ENCODE results near the gene ERO1A. TPM values are rescaled to one million over a fixed set of nuclear protein-coding genes. Genes with fewer than 3 reads are reported as not detected.

ERO1A gene
- total RNA-seq, 3 donors from 2014 or later: 109 to 115 (median 112) TPM

DNA sequence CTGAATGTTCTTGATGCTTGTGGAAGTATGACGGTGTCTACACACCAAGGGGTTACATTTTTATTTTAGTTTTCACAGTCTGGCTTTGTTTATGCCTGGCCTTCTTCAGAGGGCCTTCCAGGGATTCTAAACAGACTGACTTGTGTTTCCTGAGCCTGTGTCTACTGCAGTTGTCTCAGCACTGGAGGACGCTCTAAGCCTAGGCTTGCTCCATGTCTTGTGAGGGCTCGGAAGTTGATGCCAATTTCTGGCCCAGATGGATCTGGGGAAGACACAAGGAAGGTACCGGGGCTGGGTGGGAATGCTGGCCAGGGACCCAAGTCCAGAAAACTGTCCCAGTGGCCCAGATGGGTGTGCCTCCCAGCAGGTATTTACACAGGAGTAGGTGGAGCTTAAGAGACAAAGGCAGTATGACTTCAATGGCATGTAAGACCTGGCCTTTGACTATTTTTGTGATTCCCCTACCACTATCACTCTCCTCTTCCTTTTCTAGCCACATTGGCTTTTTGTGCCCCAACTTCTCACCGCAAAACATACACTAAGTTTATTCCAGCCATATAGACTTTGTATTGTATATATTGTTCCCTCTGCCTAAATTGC is 85.8 kb downstream of the ERO1A start:
- ATAC-seq: no peak
- H3K4me1 Mint-ChIP-seq (ENCODE audit: low read depth): no peaks in the 10 kb centered on the region
- no peak overlapping the region for H3K4me3 Mint-ChIP-seq
- peaks cover 6% of the 10 kb centered on the region for H3K9me3 Mint-ChIP-seq
- DNase-seq: no peak
- no peaks in the 10 kb centered on the region for H3K27me3 Mint-ChIP-seq (ENCODE audit: low read depth)
- no peaks in the 10 kb centered on the region for H3K36me3 Mint-ChIP-seq (ENCODE audit: insufficient read depth)

DNA sequence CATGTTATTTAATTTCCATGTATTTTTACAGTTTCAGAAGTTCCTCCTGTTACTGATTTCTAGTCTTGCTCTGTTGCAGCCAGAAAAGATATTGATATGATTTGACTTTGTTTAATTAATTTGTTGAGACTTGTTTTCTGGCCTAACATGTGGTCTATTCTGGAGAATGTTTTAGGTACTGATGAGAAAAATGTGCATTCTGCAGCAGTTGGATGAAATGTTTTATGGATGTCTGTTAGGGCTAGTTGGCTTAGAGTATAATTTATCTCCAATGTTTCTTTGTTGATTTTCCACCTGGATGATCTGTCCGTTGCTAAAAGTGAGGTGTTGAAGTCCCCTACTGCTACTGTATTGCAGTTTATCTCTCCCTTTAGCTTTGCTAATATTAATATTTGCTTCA is 88.3 kb downstream of the ERO1A start:
- ATAC-seq: no peak
- Mint-ChIP-seq H3K4me3 (no peak overlapping the region), H3K4me1 (ENCODE audit: low read depth) (no peaks in the 10 kb centered on the region), H3K27me3 (ENCODE audit: low read depth) (no peaks in the 10 kb centered on the region), H3K9me3 (peaks cover 11% of the 10 kb centered on the region), H3K36me3 (ENCODE audit: insufficient read depth) (no peaks in the 10 kb centered on the region)
- no peak for DNase-seq

DNA sequence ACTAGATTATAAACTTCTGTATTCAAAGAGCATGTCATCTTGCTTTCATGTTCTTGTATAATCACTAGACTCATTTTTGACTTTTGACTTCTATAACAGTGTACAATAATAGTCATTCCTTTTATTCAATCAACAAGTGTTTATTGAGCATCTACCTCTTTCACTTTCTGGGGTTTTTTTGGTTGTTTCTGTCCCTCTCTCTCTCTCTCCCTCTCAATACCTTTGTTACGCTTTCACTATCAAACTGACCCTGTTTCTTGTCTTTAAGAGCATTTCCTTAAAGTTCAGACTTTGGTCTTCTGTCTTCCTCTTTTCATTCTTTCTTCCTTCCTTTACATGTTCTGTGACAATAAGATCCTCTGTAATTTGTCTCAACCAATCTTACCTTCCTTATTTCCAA is 93.2 kb downstream of the ERO1A start:
- ATAC-seq: no peak
- Mint-ChIP-seq H3K36me3 (ENCODE audit: insufficient read depth) (no peaks in the 10 kb centered on the region), H3K4me1 (ENCODE audit: low read depth) (no peaks in the 10 kb centered on the region), H3K27me3 (ENCODE audit: low read depth) (no peaks in the 10 kb centered on the region), H3K9me3 (peaks cover 11% of the 10 kb centered on the region), H3K4me3 (no peak overlapping the region)
- DNase-seq: no peak

DNA sequence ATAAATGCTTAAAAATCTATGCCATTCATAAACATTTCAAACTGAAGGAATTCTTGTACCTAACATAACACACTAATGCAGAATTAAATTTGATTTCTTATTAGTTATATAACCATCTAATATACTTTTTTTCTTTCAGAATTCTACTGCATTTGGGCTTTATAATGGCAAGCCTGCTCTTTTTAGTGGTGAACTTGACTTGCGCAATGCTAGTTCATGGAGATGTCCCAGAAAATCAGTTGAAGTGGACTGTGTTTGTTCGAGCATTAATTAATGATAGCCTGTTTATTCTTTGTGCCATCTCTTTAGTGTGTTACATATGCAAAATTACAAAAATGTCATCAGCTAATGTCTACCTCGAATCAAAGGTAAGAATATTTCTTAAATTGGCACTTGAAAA is 95.4 kb downstream of the ERO1A start:
- H3K4me1 Mint-ChIP-seq (ENCODE audit: low read depth): no peaks in the 10 kb centered on the region
- no peaks in the 10 kb centered on the region for H3K27me3 Mint-ChIP-seq (ENCODE audit: low read depth)
- no peaks in the 10 kb centered on the region for H3K36me3 Mint-ChIP-seq (ENCODE audit: insufficient read depth)
- ATAC-seq: no peak
- peaks cover 13% of the 10 kb centered on the region for H3K9me3 Mint-ChIP-seq
- no peak overlapping the region for H3K4me3 Mint-ChIP-seq
- no peak for DNase-seq

DNA sequence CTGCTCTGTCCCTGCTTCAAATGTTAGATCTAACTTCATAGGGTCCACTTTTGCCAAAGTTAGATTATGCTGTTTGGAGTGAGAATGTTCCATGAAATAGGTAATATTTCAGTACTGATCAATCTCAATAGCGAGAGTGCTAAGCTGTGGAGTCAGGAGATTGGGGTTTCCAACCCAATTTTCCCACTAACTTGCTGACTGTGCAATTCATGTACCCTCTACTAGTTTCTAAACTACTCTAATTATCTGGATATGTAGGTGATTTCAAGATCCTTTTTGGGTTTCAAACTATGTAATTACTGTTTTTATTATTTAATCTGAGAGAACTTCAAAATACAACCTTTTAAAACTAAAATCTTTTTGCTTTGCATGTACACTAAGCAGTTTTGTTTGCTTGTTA is 96.8 kb downstream of the ERO1A start:
- no peak for ATAC-seq
- no peaks in the 10 kb centered on the region for H3K4me1 Mint-ChIP-seq (ENCODE audit: low read depth)

DNA sequence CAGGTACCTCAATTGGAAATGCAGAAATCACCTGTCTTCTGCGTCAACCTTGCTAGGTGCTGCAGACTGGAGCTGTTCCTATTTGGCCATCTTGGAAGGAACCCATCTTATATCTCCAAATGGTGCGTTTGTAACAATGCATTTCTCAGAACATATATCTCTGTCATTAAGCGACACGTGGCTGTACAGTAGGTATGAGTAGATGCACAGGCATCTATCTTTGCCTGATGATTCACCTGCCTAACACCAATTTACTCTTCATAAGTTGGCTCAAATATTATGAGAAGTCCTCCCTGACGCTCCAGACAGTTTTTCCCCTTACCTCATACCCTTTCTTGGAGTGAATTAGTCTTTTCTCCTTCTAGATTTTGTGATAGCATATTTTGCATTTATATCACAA is 98.5 kb downstream of the ERO1A start:
- Mint-ChIP-seq H3K4me1 (ENCODE audit: low read depth) (no peaks in the 10 kb centered on the region), H3K9me3 (peaks cover 10% of the 10 kb centered on the region), H3K27me3 (ENCODE audit: low read depth) (peaks cover 4% of the 10 kb centered on the region), H3K36me3 (ENCODE audit: insufficient read depth) (no peaks in the 10 kb centered on the region), H3K4me3 (no peak overlapping the region)
- ATAC-seq (no peak), DNase-seq (no peak)

More for the DNA sequence above, 96.8 kb downstream of the ERO1A start:
- no peak for DNase-seq
- Mint-ChIP-seq H3K9me3 (peaks cover 9% of the 10 kb centered on the region), H3K27me3 (ENCODE audit: low read depth) (no peaks in the 10 kb centered on the region), H3K4me3 (no peak overlapping the region), H3K36me3 (ENCODE audit: insufficient read depth) (no peaks in the 10 kb centered on the region)

DNA sequence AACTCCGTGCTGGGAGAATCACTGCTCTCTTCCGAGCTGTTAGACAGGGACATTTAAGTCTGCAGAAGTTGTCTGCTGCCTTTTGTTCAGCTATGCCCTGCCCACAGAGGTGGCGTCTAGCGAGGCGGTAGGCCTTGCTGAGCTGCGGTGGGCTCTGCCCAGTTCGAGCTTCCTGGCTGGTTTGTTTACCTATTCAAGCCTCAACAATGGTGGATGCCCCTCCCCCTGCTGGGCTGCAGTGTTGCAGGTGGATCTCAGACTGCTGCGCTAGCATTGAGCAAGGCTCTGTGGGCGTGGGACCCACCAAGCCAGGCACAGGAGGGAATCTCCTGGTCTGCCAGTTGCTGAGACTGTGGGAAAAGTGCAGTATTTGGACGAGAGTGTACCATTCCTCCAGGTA is 99.0 kb downstream of the ERO1A start:
- no peaks in the 10 kb centered on the region for H3K4me1 Mint-ChIP-seq (ENCODE audit: low read depth)

DNA sequence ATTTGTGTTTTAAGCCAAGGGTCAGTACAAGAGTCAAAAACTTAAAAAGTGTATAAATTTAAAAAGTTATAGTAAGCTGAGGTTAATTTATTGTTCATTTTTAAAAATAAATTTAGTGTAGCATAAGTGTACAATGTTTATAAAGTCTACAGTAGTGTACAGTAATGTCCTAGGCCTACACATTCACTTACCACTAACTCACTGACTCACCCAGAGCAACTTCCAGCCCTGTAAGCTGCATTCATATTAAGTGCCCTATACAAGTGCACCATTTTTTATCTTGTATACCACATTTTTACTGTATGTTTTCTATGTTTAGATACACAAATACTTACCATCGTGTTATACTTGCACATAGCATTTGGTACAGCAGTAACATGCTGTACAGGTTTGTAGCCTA is 105.0 kb downstream of the ERO1A start:
- H3K9me3 Mint-ChIP-seq: peaks cover 7% of the 10 kb centered on the region
- H3K27me3 Mint-ChIP-seq (ENCODE audit: low read depth): peaks cover 4% of the 10 kb centered on the region
- H3K4me1 Mint-ChIP-seq (ENCODE audit: low read depth): no peaks in the 10 kb centered on the region
- DNase-seq (no peak), ATAC-seq (no peak)
- no peak overlapping the region for H3K4me3 Mint-ChIP-seq
- no peaks in the 10 kb centered on the region for H3K36me3 Mint-ChIP-seq (ENCODE audit: insufficient read depth)

More for the DNA sequence above, 99.0 kb downstream of the ERO1A start:
- DNase-seq (no peak), ATAC-seq (no peak)
- Mint-ChIP-seq H3K27me3 (ENCODE audit: low read depth) (peaks cover 4% of the 10 kb centered on the region), H3K4me3 (no peak overlapping the region), H3K9me3 (peaks cover 10% of the 10 kb centered on the region), H3K36me3 (ENCODE audit: insufficient read depth) (no peaks in the 10 kb centered on the region)

Other genes with a start within 250 kb of the ERO1A start
- 1 to 10 TPM; 1.5 to 2.7 (median 2.4) TPM for gene TXNDC16, start 143.1 kb downstream of the ERO1A start, total RNA-seq
- gene GPR137C, start 142.7 kb downstream of the ERO1A start, total RNA-seq: under 1 TPM in 2 of 3 donors, not detected in 1; 0.11 to 0.13 TPM
- 100 to 1,000 TPM; 149 to 177 (median 162) TPM for gene PSMC6, start 11.6 kb upstream of the ERO1A start, total RNA-seq
- gene STYX, start 34.6 kb upstream of the ERO1A start, total RNA-seq: 10 to 100 TPM; 18.5 to 18.9 (median 18.6) TPM
- gene GNPNAT1, start 96.0 kb upstream of the ERO1A start, total RNA-seq: 10 to 100 TPM; 32.3 to 37.4 (median 32.5) TPM